GM19328 (cell line): ENCODE results near the gene OTULIN.

Source experiments
- ATAC-seq: cut with Tn5 transposase; IDR thresholded peaks from one replicate; pipeline ENCODE4 v1.9.1; 2021; ENCODE audit warnings: mild to moderate bottlenecking, moderate library complexity; ENCODE audit not compliant: unreplicated experiment

Gene OTULIN

GRCh38 chr5:14695152-14695551, 30.6 kb downstream of the OTULIN start:
- ATAC-seq: no peak

- ATAC-seq: no peak
Measured at GRCh38 chr5:14696057-14696456, 31.5 kb downstream of the OTULIN start.

DNA sequence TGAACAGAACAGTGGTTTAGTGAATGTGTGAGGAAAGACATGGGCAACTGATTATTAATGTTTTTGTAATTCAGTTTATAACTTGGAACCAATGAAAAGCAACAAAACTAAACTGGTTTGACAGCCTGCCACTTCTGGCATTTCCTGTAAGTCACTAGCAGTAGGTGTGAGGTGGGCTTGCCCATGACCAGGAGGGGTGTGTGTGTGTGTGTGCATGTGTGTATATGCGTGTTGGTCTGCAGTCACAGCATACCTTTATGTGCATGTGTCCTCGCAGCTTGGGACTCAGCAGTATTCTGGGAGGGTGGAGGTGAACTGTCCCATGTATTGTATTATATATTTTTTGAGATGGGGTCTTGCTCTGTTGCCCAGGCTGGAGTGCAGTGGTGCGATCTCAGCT, 32.3 kb downstream of the OTULIN start:
- ATAC-seq: no peak

DNA sequence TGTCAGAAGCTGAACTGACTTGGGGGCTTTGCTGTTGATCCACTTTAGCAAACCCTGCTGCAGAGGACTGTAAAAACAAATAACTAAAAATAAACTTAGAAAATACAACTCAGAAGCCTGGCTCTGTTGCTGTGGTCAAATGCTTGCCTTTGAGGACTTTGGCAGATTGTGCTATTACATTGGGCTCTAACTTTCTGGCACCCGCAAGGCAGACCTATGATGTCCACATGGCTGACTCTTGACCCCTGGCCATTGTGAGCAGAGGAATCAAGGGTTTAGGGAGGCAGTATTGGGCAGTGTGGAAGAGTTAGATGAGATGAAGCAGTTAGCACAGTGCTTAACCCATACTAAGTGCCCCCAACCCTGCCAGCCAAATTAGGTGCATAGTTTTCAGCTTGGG, 34.0 kb downstream of the OTULIN start:
- no peak for ATAC-seq

GRCh38 chr5:14699159-14699558, 34.6 kb downstream of the OTULIN start:
- no peak for ATAC-seq

DNA sequence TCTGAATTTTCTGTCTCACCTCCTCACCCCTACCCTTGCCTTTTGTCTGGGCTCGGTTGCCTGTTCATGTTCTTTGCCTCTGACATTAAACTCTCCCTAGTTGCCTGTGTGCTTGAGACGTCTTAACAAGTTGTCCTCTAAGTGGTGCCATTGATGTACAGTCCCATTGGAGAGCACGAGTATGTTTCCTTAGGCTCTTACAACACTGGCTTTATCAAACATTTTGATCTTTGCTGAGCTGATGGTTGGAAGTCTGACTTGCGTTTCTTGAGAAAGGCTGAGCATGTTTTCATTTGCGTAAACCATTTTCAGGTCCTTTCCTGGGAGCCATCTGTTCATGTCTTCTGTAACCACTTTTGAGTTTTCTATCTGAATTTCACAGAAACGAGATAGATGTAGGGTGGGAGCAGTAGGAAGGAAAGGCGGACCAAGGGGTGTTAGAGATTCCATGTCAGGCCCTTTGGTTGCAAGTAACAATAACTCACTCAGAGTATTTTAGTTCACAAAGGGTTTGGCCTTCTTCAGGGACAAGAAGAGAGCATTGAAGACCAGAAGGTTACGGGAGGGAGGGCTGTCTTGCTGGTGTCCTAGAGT, 35.4 kb downstream of the OTULIN start:
- ATAC-seq: no peak

GRCh38 chr5:14700478-14701436, 36.2 kb downstream of the OTULIN start:
- no peak for ATAC-seq

DNA sequence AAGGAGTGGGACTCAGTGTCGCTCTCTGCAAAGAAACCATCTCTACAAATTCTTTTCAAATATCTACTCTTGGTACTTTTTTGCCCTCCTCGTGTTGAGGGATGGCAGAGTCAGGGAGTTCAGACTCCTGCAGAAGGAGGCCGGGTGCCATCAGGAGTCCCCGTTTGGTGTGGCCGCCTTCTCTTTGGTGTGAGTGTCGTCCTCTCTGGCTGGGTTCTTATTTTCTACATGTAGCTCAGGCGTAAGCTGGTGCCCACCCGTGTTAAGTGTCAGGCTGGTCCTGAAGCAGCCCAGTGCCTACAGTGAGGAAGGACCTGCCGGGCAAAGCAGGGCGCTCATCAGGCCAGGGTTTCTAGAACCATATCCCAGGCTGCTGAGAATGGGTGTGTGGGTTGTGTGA, 37.0 kb downstream of the OTULIN start:
- no peak for ATAC-seq

DNA sequence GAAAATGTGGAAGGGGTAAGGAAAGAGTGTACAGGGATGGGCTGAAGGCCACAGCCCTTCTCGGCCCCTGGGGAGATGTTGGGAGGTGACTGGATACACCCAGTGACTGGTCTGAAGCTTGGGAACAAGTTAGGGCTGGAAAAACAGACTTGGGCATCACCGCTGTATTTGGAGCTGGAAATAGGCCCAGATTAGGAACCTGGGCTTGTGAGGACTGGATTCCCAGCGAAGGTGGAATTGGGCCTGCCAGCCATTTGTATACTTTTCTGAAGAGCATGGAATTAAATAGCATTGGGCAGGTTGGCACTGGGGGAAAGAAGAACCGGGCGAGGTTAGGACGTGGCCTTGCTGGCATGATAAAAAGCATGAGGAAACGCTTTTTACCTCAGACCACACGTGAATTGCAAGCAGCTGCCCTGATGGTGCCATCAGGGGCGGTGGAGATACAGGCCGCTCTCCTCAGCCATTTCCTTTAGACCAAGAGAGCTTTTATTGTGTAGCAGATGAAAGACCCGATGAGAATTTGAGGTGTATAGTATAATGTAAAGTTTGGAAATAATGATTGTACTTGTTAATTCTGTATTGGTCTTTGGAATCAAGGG, 37.8 kb downstream of the OTULIN start:
- no peak for ATAC-seq

DNA sequence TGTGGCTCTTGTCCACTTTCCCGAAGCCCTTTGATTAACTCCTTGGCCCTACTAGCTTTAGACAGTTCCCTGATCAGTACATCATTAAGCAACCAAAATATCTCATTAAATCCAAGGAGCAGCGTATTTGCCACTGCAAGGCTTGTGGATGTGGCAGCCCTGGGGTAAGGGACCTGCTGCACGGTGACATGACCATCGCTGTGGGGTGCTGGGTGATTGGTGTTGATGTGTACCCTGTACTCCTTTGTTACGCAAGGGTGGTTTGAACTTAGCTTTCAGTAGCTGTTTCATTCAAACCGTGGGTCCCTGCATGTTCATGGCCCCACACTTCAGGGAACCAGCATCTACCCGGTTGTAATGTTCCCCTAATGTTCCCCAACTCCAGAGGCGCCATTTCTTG, 41.0 kb downstream of the OTULIN start:
- no peak for ATAC-seq

- no peak for ATAC-seq
Measured at GRCh38 chr5:14706615-14707021, 42.1 kb downstream of the OTULIN start.

GRCh38 chr5:14707811-14708390, 43.4 kb downstream of the OTULIN start:
- no peak for ATAC-seq

- ATAC-seq: no peak
Measured at GRCh38 chr5:14708551-14708950, 44.0 kb downstream of the OTULIN start.

- no peak for ATAC-seq
Measured at GRCh38 chr5:14710313-14710994, 45.9 kb downstream of the OTULIN start.

- no peak for ATAC-seq
Measured at GRCh38 chr5:14712131-14712530, 47.6 kb downstream of the OTULIN start.

DNA sequence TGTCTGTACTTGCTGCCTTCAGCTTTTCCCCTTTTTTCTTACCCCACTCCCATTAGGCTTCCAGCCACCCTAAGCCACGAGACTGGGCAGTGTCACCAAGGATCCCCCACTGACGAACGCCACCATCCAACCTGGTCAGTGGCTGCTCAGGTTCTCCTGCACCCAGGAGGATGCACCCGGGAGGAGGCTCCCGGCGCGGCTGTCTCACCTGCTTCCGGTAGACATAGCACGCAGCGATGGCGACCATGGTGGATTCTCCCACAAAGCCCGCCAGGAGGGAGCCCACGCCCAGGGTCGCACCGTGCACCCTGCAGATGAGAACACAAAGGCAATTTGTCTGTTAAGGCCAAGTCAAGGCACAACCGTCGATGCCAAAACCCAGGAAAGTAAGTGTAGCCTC, 48.1 kb downstream of the OTULIN start:
- ATAC-seq: no peak

- no peak for ATAC-seq
Measured at GRCh38 chr5:14713476-14714390, 49.2 kb downstream of the OTULIN start.

- ATAC-seq: no peak
Measured at GRCh38 chr5:14714706-14715105, 50.2 kb downstream of the OTULIN start.

GRCh38 chr5:14715481-14715880, 51.0 kb downstream of the OTULIN start:
- no peak for ATAC-seq
